HepG2 (cell line): Measurements from ENCODE around the gene SH2B2. TPM values are rescaled to one million over a fixed set of nuclear protein-coding genes. Genes with fewer than 3 reads are reported as not detected.

Experiments
- BORCS8-MEF2B ChIP-seq: sonication (generic); formaldehyde crosslinking; IDR thresholded peaks from 2 replicates; pipeline ENCODE4 v1.8.0; 2022; ENCODE audit warnings: mild to moderate bottlenecking, missing genetic modification reagents
- GATAD1 ChIP-seq: IDR thresholded peaks from 2 replicates; pipeline ENCODE4 v1.6.1; 2016; ENCODE audit warnings: missing genetic modification reagents, missing compliant biosample characterization
- IRF2 ChIP-seq: IDR thresholded peaks from 2 replicates; pipeline ENCODE4 v1.6.1; 2018; ENCODE audit warnings: missing genetic modification reagents, missing compliant biosample characterization
- KLF11 ChIP-seq: IDR thresholded peaks from 2 replicates; pipeline ENCODE4 v1.6.1; 2016; ENCODE audit warnings: missing compliant biosample characterization
- NFYB ChIP-seq: sonication (generic); formaldehyde crosslinking; IDR thresholded peaks from 2 replicates; pipeline ENCODE4 v1.4.0; 2020; ENCODE audit warnings: missing genetic modification reagents
- POLR2A ChIP-seq, 2 experiments: IDR thresholded peaks; 2 replicates each; pipeline ENCODE4 v1.6.1; 2011; ENCODE audit warnings: low read depth in 2 of 2, low read length in 2 of 2, mild to moderate bottlenecking in 1 of 2, moderate library complexity in 1 of 2; ENCODE audit not compliant: insufficient read depth in 1 of 2
- POLR2G ChIP-seq: fragments of 200-400 bp; formaldehyde crosslinking; IDR thresholded peaks from 2 replicates; pipeline ENCODE4 v1.6.1; 2018; ENCODE audit warnings: mild to moderate bottlenecking, low read depth, low read length, moderate library complexity
- YY1 ChIP-seq: IDR thresholded peaks from 2 replicates; pipeline ENCODE4 v1.6.1; 2011; ENCODE audit warnings: low read length, low read depth, moderate library complexity, mild to moderate bottlenecking; ENCODE audit not compliant: insufficient read depth, insufficient replicate concordance
- ZFY ChIP-seq: sonication (generic); formaldehyde crosslinking; IDR thresholded peaks from 2 replicates; pipeline ENCODE4 v1.4.0; 2020; ENCODE audit warnings: missing genetic modification reagents
- ZNF766 ChIP-seq: sonication (generic); formaldehyde crosslinking; IDR thresholded peaks from 2 replicates; pipeline ENCODE4 v1.5.0; 2020; ENCODE audit warnings: missing genetic modification reagents, borderline replicate concordance
- ZNF883 ChIP-seq: sonication (generic); formaldehyde crosslinking; IDR thresholded peaks from 2 replicates; pipeline ENCODE4 v1.5.1; 2020; ENCODE audit warnings: mild to moderate bottlenecking, missing genetic modification reagents; ENCODE audit errors: not compliant biosample characterization
- polyA plus RNA-seq, 8 experiments: library from polyadenylated mRNA; depleted of rRNA in 3 of 8; stranded (reverse) in 7 of 8; unstranded in 1 of 8; fragments of >200 nt; fragmentation: Illumina TruSeq in 4 of 8; extraction: Trizol in 4 of 8; gene quantifications; 2 replicates each; pipeline versions ENCODE4 v1.2.1 to v1.2.3, GENCODE V29; 2011 to 2016; ENCODE audit warnings: low read depth in 4 of 8, missing spikeins in 1 of 8, mixed read lengths in 1 of 8; ENCODE audit not compliant: insufficient read depth in 1 of 8
- total RNA-seq, 5 experiments: library from RNA; depleted of rRNA; stranded (reverse); fragments of >200 nt; fragmentation: Illumina TruSeq; extraction: Trizol; gene quantifications; 2 replicates each; pipeline ENCODE4 v1.2.3, GENCODE V29; 2016; ENCODE audit warnings: low read depth in 1 of 5
- TF ChIP-seq, protein P1 (sequence below), 2 experiments: sonication (generic) in 1 of 2; formaldehyde crosslinking in 1 of 2; IDR thresholded peaks; 2 replicates each; pipeline versions ENCODE4 v1.4.0 to v1.6.1; 2018 to 2020; ENCODE audit warnings: missing genetic modification reagents in 2 of 2, borderline replicate concordance in 1 of 2, low read depth in 1 of 2, mild to moderate bottlenecking in 1 of 2, missing biosample characterization in 1 of 2
- TF ChIP-seq, protein P2 (sequence below): sonication (generic); formaldehyde crosslinking; IDR thresholded peaks from 2 replicates; pipeline ENCODE4 v1.4.0; 2020; ENCODE audit warnings: missing genetic modification reagents
- TF ChIP-seq, protein P3 (sequence below): sonication (generic); formaldehyde crosslinking; IDR thresholded peaks from 2 replicates; pipeline ENCODE4 v1.8.0; 2022; ENCODE audit warnings: mild to moderate bottlenecking, missing genetic modification reagents, moderate library complexity
- TF ChIP-seq, protein P4 (sequence below): IDR thresholded peaks from 2 replicates; pipeline ENCODE4 v1.6.1; 2016; ENCODE audit warnings: missing compliant biosample characterization, missing genetic modification reagents, borderline replicate concordance
- TF ChIP-seq, protein P5 (sequence below): sonication (generic); formaldehyde crosslinking; IDR thresholded peaks from 2 replicates; pipeline ENCODE4 v1.4.0; 2020; ENCODE audit warnings: missing genetic modification reagents
- TF ChIP-seq, protein P6 (sequence below): IDR thresholded peaks from 2 replicates; pipeline ENCODE4 v1.6.1; 2016
- TF ChIP-seq, protein P7 (sequence below): sonication (generic); formaldehyde crosslinking; IDR thresholded peaks from 2 replicates; pipeline ENCODE4 v1.5.0; 2020; ENCODE audit warnings: mild to moderate bottlenecking, missing genetic modification reagents, borderline replicate concordance

Gene SH2B2
- total and polyA plus RNA-seq, 2 of the 13 experiments (the other 11 are each of a cell fraction or from before 2014, with no cell fraction given), result 0.46 to 1.3 TPM

DNA sequence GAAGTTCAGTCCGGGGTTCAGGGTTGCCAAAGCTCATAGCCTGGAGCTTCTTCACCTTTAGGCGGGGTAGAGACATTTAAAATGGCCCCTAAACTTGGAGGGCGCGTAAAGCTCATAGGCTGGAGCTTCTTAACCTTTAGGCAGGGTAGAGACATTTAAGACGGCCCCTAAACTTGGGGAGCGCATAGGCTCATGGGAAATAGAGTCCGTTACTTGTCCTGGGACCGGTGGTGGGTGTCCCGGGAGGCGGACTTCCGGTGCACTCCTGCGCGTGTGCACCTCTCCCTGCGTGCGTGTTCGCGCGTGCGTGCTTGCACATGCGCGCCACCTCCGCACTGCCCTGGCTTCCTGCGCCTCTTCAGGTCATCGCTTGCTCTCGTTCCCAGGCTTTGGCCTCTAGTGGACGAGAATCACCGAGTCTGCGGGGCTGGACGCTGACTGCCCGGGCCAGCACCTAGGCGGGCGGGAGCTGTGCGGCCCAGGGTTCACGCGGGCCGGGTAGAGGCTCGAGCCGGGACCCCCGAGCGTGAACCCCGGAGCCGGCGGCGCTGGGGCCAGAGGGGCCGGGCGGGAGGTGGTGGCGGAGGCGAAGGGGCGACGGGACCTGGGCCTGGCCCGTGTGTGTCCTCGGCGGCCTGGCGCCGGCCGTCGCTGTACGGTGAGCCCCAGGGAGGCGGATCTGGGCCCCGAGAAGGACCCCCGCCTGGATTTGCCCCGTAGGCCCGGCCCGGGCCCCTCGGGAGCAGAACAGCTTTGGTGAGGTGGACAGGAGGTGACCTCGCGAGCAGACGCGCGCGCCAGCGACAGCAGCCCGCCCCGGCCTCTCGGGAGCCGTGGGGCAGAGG, 77.1 kb downstream of the SH2B2 start (continued):
- TF ChIP-seq, protein P1, sequence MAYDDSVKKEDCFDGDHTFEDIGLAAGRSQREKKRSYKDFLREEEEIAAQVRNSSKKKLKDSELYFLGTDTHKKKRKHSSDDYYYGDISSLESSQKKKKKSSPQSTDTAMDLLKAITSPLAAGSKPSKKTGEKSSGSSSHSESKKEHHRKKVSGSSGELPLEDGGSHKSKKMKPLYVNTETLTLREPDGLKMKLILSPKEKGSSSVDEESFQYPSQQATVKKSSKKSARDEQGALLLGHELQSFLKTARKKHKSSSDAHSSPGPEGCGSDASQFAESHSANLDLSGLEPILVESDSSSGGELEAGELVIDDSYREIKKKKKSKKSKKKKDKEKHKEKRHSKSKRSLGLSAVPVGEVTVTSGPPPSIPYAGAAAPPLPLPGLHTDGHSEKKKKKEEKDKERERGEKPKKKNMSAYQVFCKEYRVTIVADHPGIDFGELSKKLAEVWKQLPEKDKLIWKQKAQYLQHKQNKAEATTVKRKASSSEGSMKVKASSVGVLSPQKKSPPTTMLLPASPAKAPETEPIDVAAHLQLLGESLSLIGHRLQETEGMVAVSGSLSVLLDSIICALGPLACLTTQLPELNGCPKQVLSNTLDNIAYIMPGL (CRISPR knock-in tag; IDR thresholded peaks at IDR 0.05; ENCODE audit: borderline replicate concordance in 1 of 2, low read depth in 1 of 2), result peak; percentile 80 to 90
- TF ChIP-seq YY1 (peak; percentile 48), IRF2 (CRISPR knock-in tag) (peak; percentile 70), BORCS8-MEF2B (CRISPR knock-in tag) (0 out of 2 replicates have a peak, but pooled peaks have one; percentile 32), POLR2A (IDR thresholded peaks at IDR 0.05; ENCODE audit: insufficient read depth in 1 of 2, low read depth in 2 of 2, low read length in 2 of 2) (peak; percentile 72 to 84), GATAD1 (peak; percentile 85), NFYB (CRISPR knock-in tag) (peak; percentile 57), POLR2G (peak; percentile 83), KLF11 (0 out of 2 replicates have a peak, but pooled peaks have one; percentile 46), ZNF766 (0 out of 2 replicates have a peak, but pooled peaks have one; percentile 46), ZFY (CRISPR knock-in tag) (peak; percentile 93), ZNF883 (CRISPR knock-in tag) (peak; percentile 65)
- TF ChIP-seq, protein P2, sequence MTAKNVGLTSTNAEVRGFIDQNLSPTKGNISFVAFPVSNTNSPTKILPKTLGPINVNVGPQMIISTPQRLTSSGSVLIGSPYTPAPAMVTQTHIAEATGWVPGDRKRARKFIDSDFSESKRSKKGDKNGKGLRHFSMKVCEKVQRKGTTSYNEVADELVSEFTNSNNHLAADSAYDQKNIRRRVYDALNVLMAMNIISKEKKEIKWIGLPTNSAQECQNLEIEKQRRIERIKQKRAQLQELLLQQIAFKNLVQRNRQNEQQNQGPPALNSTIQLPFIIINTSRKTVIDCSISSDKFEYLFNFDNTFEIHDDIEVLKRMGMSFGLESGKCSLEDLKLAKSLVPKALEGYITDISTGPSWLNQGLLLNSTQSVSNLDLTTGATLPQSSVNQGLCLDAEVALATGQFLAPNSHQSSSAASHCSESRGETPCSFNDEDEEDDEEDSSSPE (CRISPR knock-in tag), result peak; percentile 60
- TF ChIP-seq, protein P3, sequence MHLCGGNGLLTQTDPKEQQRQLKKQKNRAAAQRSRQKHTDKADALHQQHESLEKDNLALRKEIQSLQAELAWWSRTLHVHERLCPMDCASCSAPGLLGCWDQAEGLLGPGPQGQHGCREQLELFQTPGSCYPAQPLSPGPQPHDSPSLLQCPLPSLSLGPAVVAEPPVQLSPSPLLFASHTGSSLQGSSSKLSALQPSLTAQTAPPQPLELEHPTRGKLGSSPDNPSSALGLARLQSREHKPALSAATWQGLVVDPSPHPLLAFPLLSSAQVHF, result peak; percentile 62; the same call in 1 of the 2 replicates
- TF ChIP-seq, protein P4, sequence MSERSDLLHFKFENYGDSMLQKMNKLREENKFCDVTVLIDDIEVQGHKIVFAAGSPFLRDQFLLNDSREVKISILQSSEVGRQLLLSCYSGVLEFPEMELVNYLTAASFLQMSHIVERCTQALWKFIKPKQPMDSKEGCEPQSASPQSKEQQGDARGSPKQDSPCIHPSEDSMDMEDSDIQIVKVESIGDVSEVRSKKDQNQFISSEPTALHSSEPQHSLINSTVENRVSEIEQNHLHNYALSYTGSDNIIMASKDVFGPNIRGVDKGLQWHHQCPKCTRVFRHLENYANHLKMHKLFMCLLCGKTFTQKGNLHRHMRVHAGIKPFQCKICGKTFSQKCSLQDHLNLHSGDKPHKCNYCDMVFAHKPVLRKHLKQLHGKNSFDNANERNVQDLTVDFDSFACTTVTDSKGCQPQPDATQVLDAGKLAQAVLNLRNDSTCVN (CRISPR knock-in tag), result 0 out of 2 replicates have a peak, but pooled peaks have one; percentile 42
- TF ChIP-seq, protein P5, sequence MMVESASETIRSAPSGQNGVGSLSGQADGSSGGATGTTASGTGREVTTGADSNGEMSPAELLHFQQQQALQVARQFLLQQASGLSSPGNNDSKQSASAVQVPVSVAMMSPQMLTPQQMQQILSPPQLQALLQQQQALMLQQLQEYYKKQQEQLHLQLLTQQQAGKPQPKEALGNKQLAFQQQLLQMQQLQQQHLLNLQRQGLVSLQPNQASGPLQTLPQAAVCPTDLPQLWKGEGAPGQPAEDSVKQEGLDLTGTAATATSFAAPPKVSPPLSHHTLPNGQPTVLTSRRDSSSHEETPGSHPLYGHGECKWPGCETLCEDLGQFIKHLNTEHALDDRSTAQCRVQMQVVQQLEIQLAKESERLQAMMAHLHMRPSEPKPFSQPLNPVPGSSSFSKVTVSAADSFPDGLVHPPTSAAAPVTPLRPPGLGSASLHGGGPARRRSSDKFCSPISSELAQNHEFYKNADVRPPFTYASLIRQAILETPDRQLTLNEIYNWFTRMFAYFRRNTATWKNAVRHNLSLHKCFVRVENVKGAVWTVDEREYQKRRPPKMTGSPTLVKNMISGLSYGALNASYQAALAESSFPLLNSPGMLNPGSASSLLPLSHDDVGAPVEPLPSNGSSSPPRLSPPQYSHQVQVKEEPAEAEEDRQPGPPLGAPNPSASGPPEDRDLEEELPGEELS (CRISPR knock-in tag), result peak; percentile 41; the same call in 1 of the 2 replicates
- TF ChIP-seq, protein P6, sequence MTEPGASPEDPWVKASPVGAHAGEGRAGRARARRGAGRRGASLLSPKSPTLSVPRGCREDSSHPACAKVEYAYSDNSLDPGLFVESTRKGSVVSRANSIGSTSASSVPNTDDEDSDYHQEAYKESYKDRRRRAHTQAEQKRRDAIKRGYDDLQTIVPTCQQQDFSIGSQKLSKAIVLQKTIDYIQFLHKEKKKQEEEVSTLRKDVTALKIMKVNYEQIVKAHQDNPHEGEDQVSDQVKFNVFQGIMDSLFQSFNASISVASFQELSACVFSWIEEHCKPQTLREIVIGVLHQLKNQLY, result peak; percentile 65; the same call in 1 of the 2 replicates
- TF ChIP-seq, protein P7, sequence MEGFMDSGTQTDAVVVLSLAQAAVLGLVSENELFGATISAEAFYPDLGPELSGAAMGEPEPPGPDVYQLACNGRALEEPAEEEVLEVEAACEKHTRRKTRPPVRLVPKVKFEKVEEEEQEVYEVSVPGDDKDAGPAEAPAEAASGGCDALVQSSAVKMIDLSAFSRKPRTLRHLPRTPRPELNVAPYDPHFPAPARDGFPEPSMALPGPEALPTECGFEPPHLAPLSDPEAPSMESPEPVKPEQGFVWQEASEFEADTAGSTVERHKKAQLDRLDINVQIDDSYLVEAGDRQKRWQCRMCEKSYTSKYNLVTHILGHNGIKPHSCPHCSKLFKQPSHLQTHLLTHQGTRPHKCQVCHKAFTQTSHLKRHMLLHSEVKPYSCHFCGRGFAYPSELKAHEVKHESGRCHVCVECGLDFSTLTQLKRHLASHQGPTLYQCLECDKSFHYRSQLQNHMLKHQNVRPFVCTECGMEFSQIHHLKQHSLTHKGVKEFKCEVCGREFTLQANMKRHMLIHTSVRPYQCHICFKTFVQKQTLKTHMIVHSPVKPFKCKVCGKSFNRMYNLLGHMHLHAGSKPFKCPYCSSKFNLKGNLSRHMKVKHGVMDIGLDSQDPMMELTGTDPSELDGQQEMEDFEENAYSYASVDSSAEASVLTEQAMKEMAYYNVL, result peak; percentile 15; the same call in 1 of the 2 replicates
